Esophagus muscularis mucosa (tissue), 4 donors: Measurements from ENCODE around the gene ANOS1. TPM values are rescaled to one million over a fixed set of nuclear protein-coding genes. Genes with fewer than 3 reads are reported as not detected.

Experiments used
- DNase-seq: peaks from one replicate; pipeline ENCODE4 v3.0.0-alpha.2; 2017; ENCODE audit errors: extremely low spot score
- H3K27ac ChIP-seq, 4 donors: fragments of 200-600 bp; sonication (generic); replicated peaks in 1 of 4; 1 replicate in 3 of 4; 2 replicates in 1 of 4; pipeline ENCODE4 v1.5.1; 2016 to 2019; ENCODE audit warnings: mild to moderate bottlenecking in 1 of 4
- H3K27me3 ChIP-seq, 4 donors: fragments of 200-600 bp; sonication (generic); one replicate each; pipeline versions ENCODE4 v1.5.1 to v1.6.0; 2016 to 2019
- H3K36me3 ChIP-seq, 4 donors: fragments of 200-600 bp; sonication (generic); one replicate each; pipeline ENCODE4 v1.5.1; 2016 to 2019
- H3K4me1 ChIP-seq, 4 donors: fragments of 200-600 bp; sonication (generic); one replicate each; pipeline ENCODE4 v1.5.1; 2016 to 2019
- H3K4me3 ChIP-seq, 4 donors: fragments of 200-600 bp; sonication (generic); 1 replicate in 2 of 4; 2 replicates in 2 of 4; pipeline ENCODE4 v1.5.1; 2016 to 2019; ENCODE audit warnings: mild to moderate bottlenecking in 4 of 4, moderate library complexity in 1 of 4
- H3K9me3 ChIP-seq, 4 donors: fragments of 200-600 bp; sonication (generic); 1 replicate in 3 of 4; 2 replicates in 1 of 4; pipeline ENCODE4 v1.5.1; 2016 to 2019
- EP300 ChIP-seq: sonication (generic); formaldehyde crosslinking; IDR thresholded peaks from one replicate; pipeline ENCODE4 v1.6.1; 2017; ENCODE audit warnings: antibody characterized with exemption
- POLR2A ChIP-seq: fragments of 450-650 bp; IDR thresholded peaks from one replicate; pipeline ENCODE4 v1.6.1; 2017; ENCODE audit warnings: antibody characterized with exemption, moderate library complexity, mild to moderate bottlenecking, low read depth
- POLR2AphosphoS5 ChIP-seq, 2 donors: sonication (generic); formaldehyde crosslinking; IDR thresholded peaks; one replicate each; pipeline ENCODE4 v1.6.1; 2017; ENCODE audit warnings: antibody characterized with exemption in 2 of 2
- WGBS: methylation state at CpG from one replicate; pipeline ENCODE4 v1.1.5; 2018; 5-methylcytosine and 5-hydroxymethylcytosine counted together
- intact Hi-C: fragments of 100-400 bp; cut with DNase I; formaldehyde crosslinking; loops from one replicate; pipeline ENCODE4 v1.15.1; 2023
- total RNA-seq, 4 donors: library from RNA; depleted of rRNA; stranded (reverse); fragments of >200 nt; gene quantifications; one replicate each; pipeline versions ENCODE4 v1.1.0 to v1.2.1, GENCODE V29; 2016
- TF ChIP-seq, protein P1 (sequence below), 3 experiments: fragments of 200-600 bp in 2 of 3; fragments of 450-650 bp in 1 of 3; sonication (generic) in 2 of 3; IDR thresholded peaks; one replicate each; pipeline ENCODE4 v1.5.1; 2017 to 2019; ENCODE audit warnings: antibody characterized with exemption in 3 of 3, mild to moderate bottlenecking in 2 of 3, moderate library complexity in 1 of 3

The ANOS1 gene
- total RNA-seq, 4 donors from 2014 or later = 2.0 to 3.7 (median 2.4) TPM

DNA sequence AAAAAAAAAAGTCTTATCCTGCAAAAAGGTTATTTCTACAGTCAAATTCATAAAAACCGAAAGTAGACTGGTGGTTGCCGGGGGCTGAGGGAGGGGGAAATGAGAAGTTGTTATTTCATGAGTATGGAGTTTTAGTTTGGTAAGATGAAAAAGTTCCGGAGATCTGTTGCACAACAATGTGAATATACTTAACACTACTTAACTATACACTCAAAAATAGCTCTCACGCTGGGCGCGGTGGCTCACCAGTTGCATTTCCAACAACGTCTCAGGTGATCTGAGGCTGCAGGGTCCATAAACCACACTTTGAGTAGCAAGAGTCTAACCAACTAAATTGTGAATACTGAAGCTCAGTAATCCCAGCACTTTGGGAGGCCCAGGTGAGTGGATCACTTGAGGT lies 52.4 kb downstream of the ANOS1 start:
- WGBS = 90% methylated on average over 7 of the region's 7 CpGs
- Histone ChIP-seq H3K4me3 (no peak overlapping the region), H3K27me3 (no peaks in the 10 kb centered on the region), H3K4me1 (no peaks in the 10 kb centered on the region), H3K27ac (no peak overlapping the region), H3K9me3 (no peaks in the 10 kb centered on the region), H3K36me3 (no peaks in the 10 kb centered on the region)
- TF ChIP-seq EP300 (no peak), POLR2AphosphoS5 (IDR thresholded peaks at IDR 0.05) (no peak), POLR2A (no peak)
- TF ChIP-seq, protein P1, sequence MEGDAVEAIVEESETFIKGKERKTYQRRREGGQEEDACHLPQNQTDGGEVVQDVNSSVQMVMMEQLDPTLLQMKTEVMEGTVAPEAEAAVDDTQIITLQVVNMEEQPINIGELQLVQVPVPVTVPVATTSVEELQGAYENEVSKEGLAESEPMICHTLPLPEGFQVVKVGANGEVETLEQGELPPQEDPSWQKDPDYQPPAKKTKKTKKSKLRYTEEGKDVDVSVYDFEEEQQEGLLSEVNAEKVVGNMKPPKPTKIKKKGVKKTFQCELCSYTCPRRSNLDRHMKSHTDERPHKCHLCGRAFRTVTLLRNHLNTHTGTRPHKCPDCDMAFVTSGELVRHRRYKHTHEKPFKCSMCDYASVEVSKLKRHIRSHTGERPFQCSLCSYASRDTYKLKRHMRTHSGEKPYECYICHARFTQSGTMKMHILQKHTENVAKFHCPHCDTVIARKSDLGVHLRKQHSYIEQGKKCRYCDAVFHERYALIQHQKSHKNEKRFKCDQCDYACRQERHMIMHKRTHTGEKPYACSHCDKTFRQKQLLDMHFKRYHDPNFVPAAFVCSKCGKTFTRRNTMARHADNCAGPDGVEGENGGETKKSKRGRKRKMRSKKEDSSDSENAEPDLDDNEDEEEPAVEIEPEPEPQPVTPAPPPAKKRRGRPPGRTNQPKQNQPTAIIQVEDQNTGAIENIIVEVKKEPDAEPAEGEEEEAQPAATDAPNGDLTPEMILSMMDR (IDR thresholded peaks at IDR 0.05) = no peak
- intact Hi-C loops = no loop called here
- DNase-seq = no peak

- no peaks in the 10 kb centered on the region for H3K27me3 ChIP-seq
- DNase-seq = no peak
- no peaks in the 10 kb centered on the region for H3K36me3 ChIP-seq
- WGBS = 74% methylated on average over 6 of the region's 6 CpGs
- intact Hi-C loops = no loop called here
- TF ChIP-seq POLR2A = no peak
- TF ChIP-seq, protein P1 (IDR thresholded peaks at IDR 0.05) = no peak
- TF ChIP-seq EP300 = no peak
- TF ChIP-seq POLR2AphosphoS5 (IDR thresholded peaks at IDR 0.05) = no peak
- no peak overlapping the region for H3K4me3 ChIP-seq
- H3K4me1 ChIP-seq = no peaks in the 10 kb centered on the region
- no peak overlapping the region for H3K27ac ChIP-seq
- no peaks in the 10 kb centered on the region for H3K9me3 ChIP-seq
Observed at GRCh38 chrX:8675006-8675630, 56.8 kb downstream of the ANOS1 start.

GRCh38 chrX:8673201-8673600 lies 58.7 kb downstream of the ANOS1 start:
- H3K4me1 ChIP-seq = no peaks in the 10 kb centered on the region
- no peak for DNase-seq
- no peaks in the 10 kb centered on the region for H3K36me3 ChIP-seq
- no peak overlapping the region for H3K27ac ChIP-seq
- intact Hi-C loops = no loop called here
- no peaks in the 10 kb centered on the region for H3K27me3 ChIP-seq
- no peaks in the 10 kb centered on the region for H3K9me3 ChIP-seq
- H3K4me3 ChIP-seq = no peak overlapping the region
- 50% methylated on average over 5 of the region's 5 CpGs for WGBS
- no peak for TF ChIP-seq POLR2A

DNA sequence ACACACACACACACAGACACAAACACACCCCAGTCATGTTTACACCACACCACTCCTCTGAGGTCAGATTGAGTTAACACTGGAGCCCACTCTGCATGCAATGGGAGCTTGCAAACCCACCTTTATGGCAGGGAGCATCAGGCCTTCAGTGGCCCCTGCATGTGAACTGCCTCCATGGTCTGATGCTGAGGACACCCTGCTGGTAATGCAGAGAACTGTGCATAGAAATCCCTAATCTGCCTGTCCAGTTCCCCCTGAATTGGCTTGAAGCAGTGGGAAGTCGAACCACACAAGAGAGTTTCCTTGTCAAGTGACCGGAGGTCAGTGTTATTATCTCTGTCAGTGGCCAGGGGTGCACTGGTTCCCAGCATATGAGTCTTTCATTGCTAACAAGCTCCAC lies 59.8 kb downstream of the ANOS1 start:
- 39% methylated on average over 2 of the region's 2 CpGs for WGBS
- intact Hi-C loops = no loop called here
- H3K4me3 ChIP-seq = no peak overlapping the region

DNA sequence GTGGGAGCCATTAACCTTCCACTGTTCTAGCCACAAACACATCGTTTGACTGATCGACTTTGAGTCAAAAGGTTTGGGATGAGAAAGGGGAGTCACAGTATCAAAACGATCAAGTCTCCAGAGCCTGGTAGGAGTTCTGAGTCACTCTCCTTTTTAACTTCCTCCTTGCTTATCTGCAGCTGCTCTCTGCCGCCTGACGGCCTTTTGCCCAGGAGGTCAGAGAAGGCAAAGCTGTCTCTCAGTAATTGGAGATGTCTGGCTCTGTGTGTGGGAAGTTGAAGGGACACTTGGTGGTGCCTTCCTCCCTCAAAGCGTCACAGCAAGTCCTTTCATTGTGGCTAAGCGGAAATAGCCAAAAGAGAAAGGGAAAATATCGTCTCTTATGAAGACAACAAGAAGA lies 63.1 kb downstream of the ANOS1 start:
- Histone ChIP-seq H3K27me3 (no peaks in the 10 kb centered on the region), H3K27ac (no peak overlapping the region), H3K9me3 (no peaks in the 10 kb centered on the region), H3K4me1 (no peaks in the 10 kb centered on the region), H3K36me3 (no peaks in the 10 kb centered on the region), H3K4me3 (no peak overlapping the region)
- 51% methylated on average over 8 of the region's 8 CpGs for WGBS
- intact Hi-C loops = no loop called here
- DNase-seq = no peak
- TF ChIP-seq POLR2A = no peak
- no peak for TF ChIP-seq POLR2AphosphoS5 (IDR thresholded peaks at IDR 0.05)
- no peak for TF ChIP-seq EP300
- TF ChIP-seq, protein P1 (IDR thresholded peaks at IDR 0.05) = no peak

More for the DNA sequence above, 59.8 kb downstream of the ANOS1 start:
- DNase-seq = no peak
- H3K27ac ChIP-seq = no peak overlapping the region
- no peaks in the 10 kb centered on the region for H3K27me3 ChIP-seq
- no peaks in the 10 kb centered on the region for H3K9me3 ChIP-seq
- H3K4me1 ChIP-seq = no peaks in the 10 kb centered on the region
- TF ChIP-seq, protein P1 (IDR thresholded peaks at IDR 0.05) = peak in 1 of 3 experiments; percentile 2
- no peak for TF ChIP-seq EP300
- no peak for TF ChIP-seq POLR2AphosphoS5 (IDR thresholded peaks at IDR 0.05)
- no peak for TF ChIP-seq POLR2A
- no peaks in the 10 kb centered on the region for H3K36me3 ChIP-seq
